Uterus (tissue), 2 donors: ENCODE results near the gene TOR1A.

ENCODE experiments used
- CTCF ChIP-seq, 4 experiments: fragments of 200-600 bp in 2 of 4; fragments of 450-650 bp in 2 of 4; sonication (generic) in 2 of 4; IDR thresholded peaks; one replicate each; pipeline ENCODE4 v1.5.1; 2016 to 2019; ENCODE audit warnings: antibody characterized with exemption in 4 of 4, mild to moderate bottlenecking in 2 of 4, moderate library complexity in 1 of 4
- POLR2A ChIP-seq, 2 donors: fragments of 450-650 bp; IDR thresholded peaks; one replicate each; pipeline ENCODE4 v1.6.1; 2016; ENCODE audit warnings: antibody characterized with exemption in 2 of 2, mild to moderate bottlenecking in 1 of 2, moderate library complexity in 1 of 2

GRCh38 chr9:129826344-129826743, 2.4 kb upstream of the TOR1A start:
- TF ChIP-seq CTCF (IDR thresholded peaks at IDR 0.05), result no peak
- no peak for TF ChIP-seq POLR2A (IDR thresholded peaks at IDR 0.05)
